Cortex of kidney (tissue), 1 donor: ENCODE measurements around the gene KRT15.

Experiments used
- DNase-seq: peaks from one replicate; lab custom pipeline; 2025; lab: John Stamatoyannopoulos, UW

KRT15 gene

GRCh38 chr17:41518789-41519449 is at the start of gene KRT15:
KRT15 (minus strand) TSS chr17:41518890; CDS start chr17:41518827, 63 bp downstream.
- no peak for DNase-seq

- no peak for DNase-seq
Measured at GRCh38 chr17:41567317-41567716, 48.6 kb upstream of the KRT15 start.

- DNase-seq: no peak
Measured at GRCh38 chr17:41565338-41565737, 46.6 kb upstream of the KRT15 start.

- no peak for DNase-seq
Measured at GRCh38 chr17:41563607-41564170, 45.0 kb upstream of the KRT15 start.

GRCh38 chr17:41561554-41561953 is 42.9 kb upstream of the KRT15 start:
- no peak for DNase-seq

- no peak for DNase-seq
Measured at GRCh38 chr17:41559548-41559947, 40.9 kb upstream of the KRT15 start.

GRCh38 chr17:41556931-41557330 is 38.2 kb upstream of the KRT15 start:
- DNase-seq: no peak

GRCh38 chr17:41556306-41556705 is 37.6 kb upstream of the KRT15 start:
- no peak for DNase-seq

- DNase-seq: no peak
Measured at GRCh38 chr17:41555105-41555887, 36.6 kb upstream of the KRT15 start.

- DNase-seq: no peak
Measured at GRCh38 chr17:41553987-41554680, 35.4 kb upstream of the KRT15 start.

GRCh38 chr17:41553176-41553575 is 34.5 kb upstream of the KRT15 start:
- DNase-seq: no peak

- DNase-seq: no peak
Measured at GRCh38 chr17:41552455-41552854, 33.8 kb upstream of the KRT15 start.

GRCh38 chr17:41551365-41551764 is 32.7 kb upstream of the KRT15 start:
- DNase-seq: no peak

- no peak for DNase-seq
Measured at GRCh38 chr17:41549596-41550039, 30.9 kb upstream of the KRT15 start.

GRCh38 chr17:41548844-41549595 is 30.3 kb upstream of the KRT15 start:
- no peak for DNase-seq

- no peak for DNase-seq
Measured at GRCh38 chr17:41547921-41548843, 29.5 kb upstream of the KRT15 start.

GRCh38 chr17:41547378-41547841 is 28.7 kb upstream of the KRT15 start:
- DNase-seq: no peak

- no peak for DNase-seq
Measured at GRCh38 chr17:41546819-41547218, 28.1 kb upstream of the KRT15 start.

GRCh38 chr17:41545829-41546410 is 27.2 kb upstream of the KRT15 start:
- no peak for DNase-seq

- no peak for DNase-seq
Measured at GRCh38 chr17:41544935-41545334, 26.2 kb upstream of the KRT15 start.
